GM10266 (cell line): Measurements from ENCODE around the gene FKBP5.

Experiments
- DNase-seq: peaks from one replicate; pipeline ENCODE4 v3.0.0; 2012; ENCODE audit errors: extremely low spot score
- CTCF ChIP-seq: IDR thresholded peaks from 2 replicates; pipeline ENCODE4 v1.5.1; 2012; ENCODE audit warnings: mild to moderate bottlenecking, low read depth; ENCODE audit not compliant: control insufficient read depth, insufficient read depth; ENCODE audit errors: missing control alignments

FKBP5 gene

DNA sequence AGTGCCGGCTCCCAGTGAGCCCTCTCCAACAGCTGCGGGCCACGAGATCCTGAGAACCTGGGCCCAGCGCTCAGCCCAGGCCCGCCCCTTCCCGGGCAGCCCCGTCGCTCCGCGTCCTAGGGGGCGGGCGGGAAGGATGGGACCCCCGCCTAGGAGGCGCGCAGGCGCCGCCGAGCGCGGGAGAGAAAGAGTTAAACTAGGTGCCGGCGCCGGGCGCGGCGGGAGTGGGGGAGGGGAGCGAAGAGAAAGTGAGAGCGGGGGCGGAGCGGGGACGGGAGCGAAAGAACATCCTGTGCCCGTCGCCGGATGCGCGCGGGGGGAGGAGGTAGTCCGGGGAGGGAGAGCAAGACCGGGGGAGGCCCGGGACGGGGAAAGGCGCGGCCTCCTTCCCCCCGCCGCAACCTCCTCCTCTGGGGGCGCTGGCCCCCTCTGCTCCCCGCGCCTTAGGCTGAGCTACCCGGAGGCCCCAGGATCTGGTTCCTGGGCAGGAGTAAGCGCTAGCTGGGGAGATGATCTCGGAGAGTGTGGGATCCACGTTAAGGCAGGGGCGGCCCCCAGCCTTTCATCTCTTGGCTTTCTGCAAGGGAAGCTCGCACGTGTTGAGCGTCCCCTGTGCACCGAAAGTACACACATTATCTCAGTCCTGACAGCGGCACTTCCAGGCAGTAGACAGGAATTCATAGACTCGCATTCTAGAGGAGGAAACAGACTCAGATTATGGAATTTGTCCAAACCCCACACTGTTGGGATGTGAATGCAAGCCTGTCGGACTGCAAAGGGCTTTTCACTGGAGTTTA lies 43.2 kb upstream of the FKBP5 start:
- DNase-seq = peak; percentile 90
- TF ChIP-seq CTCF = no peak

DNA sequence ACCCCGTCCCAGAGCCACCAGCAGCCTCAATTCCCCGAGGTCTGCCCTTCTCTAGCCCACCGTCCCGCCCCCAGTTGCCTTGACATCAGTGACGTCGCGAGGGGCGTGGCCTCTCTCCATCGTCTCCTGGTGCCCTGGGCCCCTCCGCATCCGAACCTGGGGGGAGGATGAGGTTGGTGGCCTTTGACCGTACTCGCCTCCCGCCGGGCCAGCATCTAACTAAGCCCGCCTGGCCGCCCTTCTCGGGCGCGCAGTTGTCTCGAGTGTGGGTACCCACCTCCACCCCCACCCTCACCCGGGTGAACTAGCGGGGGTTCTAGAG lies 42.7 kb upstream of the FKBP5 start:
- DNase-seq = peak; percentile 93
- TF ChIP-seq CTCF = no peak

GRCh38 chr6:35730745-35731413 lies 42.2 kb upstream of the FKBP5 start:
- no peak for TF ChIP-seq CTCF
- DNase-seq = no peak

DNA sequence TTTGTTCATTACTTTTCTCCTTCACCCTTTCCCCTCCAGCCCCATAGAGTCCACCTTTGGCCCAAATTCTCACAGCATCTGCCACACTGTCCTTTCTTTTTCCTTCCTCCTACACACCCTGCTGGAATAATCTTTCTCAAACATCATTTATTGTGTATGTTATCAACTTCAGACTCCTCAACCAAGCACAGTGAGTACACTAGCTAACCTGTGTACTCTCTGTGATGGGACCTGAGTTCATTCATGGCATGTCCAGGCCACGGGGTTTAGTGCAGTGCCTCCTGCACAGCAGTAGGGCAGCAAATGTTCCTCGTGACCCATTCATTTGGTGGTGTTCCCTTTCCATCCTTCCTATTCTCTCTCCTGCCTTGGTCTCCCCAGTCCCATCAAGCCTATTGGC lies 41.0 kb upstream of the FKBP5 start:
- no peak for TF ChIP-seq CTCF
- no peak for DNase-seq

DNA sequence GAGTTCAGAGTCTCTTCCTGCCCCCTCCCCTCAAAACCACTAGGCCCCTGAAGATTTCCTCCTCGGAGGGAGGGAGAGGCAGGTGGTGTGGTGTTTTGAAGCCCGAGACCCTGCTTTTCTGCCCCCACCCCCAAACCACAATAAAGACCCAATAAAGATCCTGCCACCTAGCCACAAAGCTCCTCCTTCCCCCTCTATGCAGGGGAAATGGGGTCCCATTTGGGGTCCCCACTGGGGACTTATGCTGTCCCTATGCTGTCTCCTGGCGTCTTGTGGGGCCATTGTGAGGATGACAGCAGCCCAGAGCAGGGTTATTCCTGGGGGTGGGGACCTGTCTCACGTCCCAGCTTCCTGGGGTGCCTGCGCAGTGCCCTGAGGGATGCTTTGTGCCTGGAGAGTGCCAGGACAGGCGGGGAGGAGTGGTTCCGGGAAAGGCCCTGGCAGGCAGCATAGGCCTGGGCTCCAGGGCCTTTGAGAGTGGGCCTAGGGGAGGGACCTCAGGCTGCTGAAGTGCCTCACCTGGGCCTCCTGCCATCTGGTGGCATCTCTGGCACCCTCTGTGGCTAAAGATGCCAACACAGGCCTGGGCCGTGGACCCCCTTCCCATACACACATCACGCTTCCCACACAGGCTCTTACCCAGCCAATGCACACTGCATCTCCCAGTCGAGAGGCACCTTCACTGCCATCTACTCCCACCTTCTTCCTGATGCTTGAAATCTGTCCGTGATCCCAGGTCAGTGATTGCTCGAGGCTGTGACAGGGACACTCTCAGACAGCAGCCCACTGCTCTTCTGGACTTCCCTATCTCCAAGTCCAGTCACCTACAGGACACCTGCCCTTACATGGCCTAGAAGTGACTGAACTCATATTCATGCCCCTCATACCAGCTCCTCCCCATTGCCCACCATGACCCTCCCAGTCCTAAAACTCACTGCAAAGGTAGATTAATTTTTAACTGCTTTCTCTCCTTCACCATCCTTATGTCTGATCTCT lies 40.3 kb upstream of the FKBP5 start:
- no peak for DNase-seq
- no peak for TF ChIP-seq CTCF

DNA sequence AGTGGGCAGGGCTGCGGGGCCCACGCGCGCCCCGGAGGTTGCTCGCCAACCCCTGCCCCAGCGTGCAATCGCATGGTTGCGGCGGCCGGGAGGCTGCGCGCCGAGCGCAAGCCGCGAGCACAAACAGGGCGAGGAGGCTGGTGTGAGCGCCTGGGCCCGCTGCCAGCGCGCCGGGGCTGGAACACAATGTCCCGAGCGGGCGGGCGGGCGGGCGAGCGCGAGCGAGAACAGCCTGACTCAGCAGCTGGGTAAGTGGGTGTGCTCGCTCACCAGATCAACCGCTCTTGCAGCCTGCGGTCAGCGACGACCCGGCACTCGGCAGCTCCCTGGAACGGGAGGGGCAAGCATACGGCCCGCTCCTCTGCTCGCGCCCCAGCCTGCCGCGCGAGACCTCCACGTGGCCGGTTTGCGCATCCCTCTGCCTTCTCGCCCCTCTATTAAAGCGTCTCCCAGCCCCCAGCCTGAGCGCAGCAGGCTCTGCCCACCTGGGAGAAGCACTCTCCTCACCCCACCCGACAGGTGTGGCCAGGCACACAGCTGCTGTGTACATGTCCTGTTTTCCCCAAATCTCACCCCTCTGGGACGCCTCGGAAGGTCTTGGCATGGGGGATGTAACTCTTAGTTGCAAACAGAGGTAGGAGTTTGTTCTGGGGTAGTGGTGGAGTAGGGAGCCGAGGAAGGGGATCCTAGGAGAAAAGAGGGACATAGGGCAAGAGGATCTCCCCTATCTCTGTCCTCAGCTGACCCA lies 39.4 kb upstream of the FKBP5 start:
- no peak for TF ChIP-seq CTCF
- DNase-seq = peak; percentile 87
